NCI-H2196 (cell line): Measurements from ENCODE around the gene WDTC1.
"Not testable (repeated sequence)": the region's sequence is repeated elsewhere in the genome, so short reads cannot be mapped to it uniquely, and the experiment has no call there.

Experiments
- DNase-seq: peaks from one replicate; lab custom pipeline; 2025; ENCODE audit not compliant: unreplicated experiment; lab: John Stamatoyannopoulos, UW

Gene WDTC1

GRCh38 chr1:27234049-27234882 lies at the start of gene WDTC1:
WDTC1 (plus strand) TSS chr1:27234632; CDS start chr1:27261055, 26,423 bp downstream.
- DNase-seq = peak; percentile 97

- not testable (repeated sequence) for DNase-seq
Observed at GRCh38 chr1:27184665-27185064, 49.8 kb upstream of the WDTC1 start.

GRCh38 chr1:27192039-27192529 lies 42.3 kb upstream of the WDTC1 start:
- DNase-seq = no peak

- no peak for DNase-seq
Observed at GRCh38 chr1:27193194-27193593, 41.2 kb upstream of the WDTC1 start.

- no peak for DNase-seq
Observed at GRCh38 chr1:27201295-27201694, 33.1 kb upstream of the WDTC1 start.

GRCh38 chr1:27203946-27204345 lies 30.5 kb upstream of the WDTC1 start:
- no peak for DNase-seq

- DNase-seq = not testable (repeated sequence)
Observed at GRCh38 chr1:27207238-27207637, 27.2 kb upstream of the WDTC1 start.

- not testable (repeated sequence) for DNase-seq
Observed at GRCh38 chr1:27208143-27208850, 26.1 kb upstream of the WDTC1 start.

GRCh38 chr1:27216466-27216865 lies 18.0 kb upstream of the WDTC1 start:
- no peak for DNase-seq

- DNase-seq = no peak
Observed at GRCh38 chr1:27217401-27217800, 17.0 kb upstream of the WDTC1 start.

- DNase-seq = no peak
Observed at GRCh38 chr1:27218736-27219135, 15.7 kb upstream of the WDTC1 start.

GRCh38 chr1:27220096-27220495 lies 14.3 kb upstream of the WDTC1 start:
- DNase-seq = no peak

GRCh38 chr1:27220702-27221497 lies 13.5 kb upstream of the WDTC1 start:
- not testable (repeated sequence) for DNase-seq

- DNase-seq = no peak
Observed at GRCh38 chr1:27225621-27226020, 8.8 kb upstream of the WDTC1 start.

- DNase-seq = no peak
Observed at GRCh38 chr1:27227765-27228164, 6.7 kb upstream of the WDTC1 start.

GRCh38 chr1:27233667-27234048 lies 774 bp upstream of the WDTC1 start:
- no peak for DNase-seq

- no peak for DNase-seq
Observed at GRCh38 chr1:27235827-27236226, 1.4 kb downstream of the WDTC1 start.

GRCh38 chr1:27237112-27237511 lies 2.7 kb downstream of the WDTC1 start:
- no peak for DNase-seq

- DNase-seq = no peak
Observed at GRCh38 chr1:27238032-27238431, 3.6 kb downstream of the WDTC1 start.

GRCh38 chr1:27241677-27242076 lies 7.2 kb downstream of the WDTC1 start:
- DNase-seq = no peak

GRCh38 chr1:27243665-27244064 lies 9.2 kb downstream of the WDTC1 start:
- not testable (repeated sequence) for DNase-seq
